A673 (cell line): ENCODE measurements around the gene PSPN. TPM values are rescaled to one million over a fixed set of nuclear protein-coding genes. Genes with fewer than 3 reads are reported as not detected.

Experiments
- BruUV-seq: library from RNA; stranded (reverse); fragments of 400-500 nt; replicated peaks from 2 replicates; lab custom pipeline; 2021; lab: Mats Ljungman, UMichigan
- CTCF ChIA-PET: fragments of 300-600 bp; sonication (Branson Sonifier 250); formaldehyde crosslinking; loops from one replicate; lab custom pipeline; 2022; ENCODE audit warnings: antibody characterized with exemption; lab: Charles Lee
- POLR2A ChIA-PET: fragments of 300-600 bp; sonication (Branson Sonifier 250); formaldehyde crosslinking; loops from one replicate; lab custom pipeline; 2022; ENCODE audit warnings: antibody characterized with exemption; ENCODE audit not compliant: low non-redundant PET; lab: Charles Lee
- DNase-seq: peaks from one replicate; pipeline ENCODE4 v3.0.0-alpha.2; 2015; ENCODE audit warnings: low spot score
- H3K27ac ChIP-seq: fragments of 200-600 bp; sonication (generic); 2 replicates; pipeline ENCODE4 v1.5.1; 2016; ENCODE audit warnings: mixed run types, low read depth, mild to moderate bottlenecking, mixed read lengths, antibody characterized with exemption, low read length; ENCODE audit not compliant: poor library complexity, severe bottlenecking
- H3K27me3 ChIP-seq: fragments of 200-600 bp; sonication (generic); replicated peaks from 2 replicates; pipeline ENCODE4 v1.6.1; 2017; ENCODE audit warnings: mixed run types, low read depth, mild to moderate bottlenecking, mixed read lengths, antibody characterized with exemption, low read length; ENCODE audit not compliant: insufficient read depth, poor library complexity
- H3K36me3 ChIP-seq: fragments of 200-600 bp; sonication (generic); 2 replicates; pipeline ENCODE4 v1.6.1; 2016; ENCODE audit warnings: mixed run types, mild to moderate bottlenecking, mixed read lengths, antibody characterized with exemption, low read length; ENCODE audit not compliant: insufficient read depth, poor library complexity, severe bottlenecking
- H3K4me1 ChIP-seq: fragments of 200-600 bp; sonication (generic); 2 replicates; pipeline ENCODE4 v1.6.1; 2017; ENCODE audit warnings: mixed run types, mild to moderate bottlenecking, mixed read lengths, antibody characterized with exemption, low read length; ENCODE audit not compliant: insufficient read depth, poor library complexity, severe bottlenecking
- H3K4me3 ChIP-seq: fragments of 200-600 bp; sonication (generic); 2 replicates; pipeline ENCODE4 v1.5.1; 2016; ENCODE audit warnings: low read depth, mixed run types, mild to moderate bottlenecking, mixed read lengths, low read length; ENCODE audit not compliant: poor library complexity, severe bottlenecking
- H3K9me3 ChIP-seq: fragments of 200-600 bp; sonication (generic); 2 replicates; pipeline ENCODE4 v1.6.1; 2016; ENCODE audit warnings: mixed run types, low read depth, mild to moderate bottlenecking, mixed read lengths, antibody characterized with exemption, low read length; ENCODE audit not compliant: poor library complexity, severe bottlenecking
- EZH2 ChIP-seq: fragments of 200-600 bp; sonication (generic); IDR thresholded peaks from 2 replicates; pipeline ENCODE4 v1.6.1; 2017; ENCODE audit warnings: borderline replicate concordance, low read depth, mild to moderate bottlenecking, mixed read lengths, antibody characterized with exemption, low read length; ENCODE audit not compliant: poor library complexity, severe bottlenecking
- intact Hi-C: fragments of 100-400 bp; cut with micrococcal nuclease; formaldehyde crosslinking; loops from one replicate; pipeline ENCODE4 v1.10.0; 2022; ENCODE audit not compliant: unreplicated experiment
- total RNA-seq: library from RNA; stranded (reverse); gene quantifications from 2 replicates; pipeline ENCODE4 v1.2.3, GENCODE V29; 2021
- TF ChIP-seq, protein P1 (sequence below): fragments of 300-800, 200-600 bp; sonication (generic); conservative IDR thresholded peaks from 2 replicates; pipeline ENCODE4 v1.5.1; 2017; ENCODE audit warnings: low read depth, mild to moderate bottlenecking, antibody characterized with exemption, low read length, moderate library complexity, mixed read lengths

The PSPN gene
- total RNA-seq, 1 experiment from 2014 or later: 3.4 TPM

DNA sequence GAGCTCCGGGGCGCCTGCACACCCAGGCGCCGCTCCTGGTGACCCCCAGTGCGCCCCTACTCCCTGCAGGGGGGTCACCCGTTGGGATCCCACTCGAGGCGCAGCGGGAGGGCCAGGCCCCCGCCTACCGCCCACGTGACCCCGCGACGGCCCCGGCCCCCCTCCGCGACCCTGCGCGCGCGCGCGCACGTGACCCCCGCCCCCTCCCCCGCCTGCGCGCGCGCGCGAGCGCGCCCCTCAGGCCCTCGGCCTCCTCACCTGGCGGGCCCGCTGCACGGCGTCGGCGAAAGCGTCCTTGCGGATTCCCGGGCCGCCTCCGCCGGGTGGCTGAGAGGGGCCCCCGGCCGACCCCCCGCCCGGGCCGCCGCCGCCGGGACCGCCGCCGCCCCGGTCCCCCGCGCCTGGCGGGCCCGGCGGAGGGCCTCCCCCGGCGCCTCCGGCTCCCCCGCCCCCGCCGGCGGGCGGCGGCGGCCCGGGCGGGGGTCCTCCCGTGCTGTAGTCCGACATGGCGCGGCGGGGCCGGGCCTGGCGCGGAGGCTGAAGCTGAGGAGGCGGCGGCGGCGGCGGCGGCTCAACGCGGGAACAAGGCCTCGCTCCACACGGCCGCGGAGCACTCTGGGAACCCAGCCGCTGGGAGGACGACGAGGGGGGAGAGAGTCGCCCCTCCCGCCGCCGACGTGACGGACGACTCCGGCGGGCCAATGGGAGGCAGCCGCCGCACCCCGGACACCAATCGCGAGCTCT is 48.6 kb upstream of the PSPN start, which contains the start of gene KHSRP:
KHSRP (minus strand) TSS at position 617 of the 744 bp plus-strand sequence; CDS start at position 507, 110 bp downstream.
- H3K4me3 ChIP-seq: peak within 1 kb of the TSS; percentile 99
- intact Hi-C loops: loop anchor here (5.0 kb wide), 1 partner anchor 52 kb away; the partner anchor contains the start of gene ALKBH7
- no peaks in the 10 kb centered on the region for H3K9me3 ChIP-seq
- peaks cover 14% of the 10 kb centered on the region for H3K4me1 ChIP-seq
- no TSS peak for BruUV-seq
- TF ChIP-seq, protein P1, sequence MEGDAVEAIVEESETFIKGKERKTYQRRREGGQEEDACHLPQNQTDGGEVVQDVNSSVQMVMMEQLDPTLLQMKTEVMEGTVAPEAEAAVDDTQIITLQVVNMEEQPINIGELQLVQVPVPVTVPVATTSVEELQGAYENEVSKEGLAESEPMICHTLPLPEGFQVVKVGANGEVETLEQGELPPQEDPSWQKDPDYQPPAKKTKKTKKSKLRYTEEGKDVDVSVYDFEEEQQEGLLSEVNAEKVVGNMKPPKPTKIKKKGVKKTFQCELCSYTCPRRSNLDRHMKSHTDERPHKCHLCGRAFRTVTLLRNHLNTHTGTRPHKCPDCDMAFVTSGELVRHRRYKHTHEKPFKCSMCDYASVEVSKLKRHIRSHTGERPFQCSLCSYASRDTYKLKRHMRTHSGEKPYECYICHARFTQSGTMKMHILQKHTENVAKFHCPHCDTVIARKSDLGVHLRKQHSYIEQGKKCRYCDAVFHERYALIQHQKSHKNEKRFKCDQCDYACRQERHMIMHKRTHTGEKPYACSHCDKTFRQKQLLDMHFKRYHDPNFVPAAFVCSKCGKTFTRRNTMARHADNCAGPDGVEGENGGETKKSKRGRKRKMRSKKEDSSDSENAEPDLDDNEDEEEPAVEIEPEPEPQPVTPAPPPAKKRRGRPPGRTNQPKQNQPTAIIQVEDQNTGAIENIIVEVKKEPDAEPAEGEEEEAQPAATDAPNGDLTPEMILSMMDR: no peak
- TF ChIP-seq EZH2: no peak
- DNase-seq: peak; percentile 42
- POLR2A ChIA-PET: interaction anchor here (0.6 kb wide), 1 partner anchor 10 kb away, joined by 3 read pairs; no protein-coding TSS in a partner anchor
- H3K36me3 ChIP-seq: peaks cover 35% of the 10 kb centered on the region
- CTCF ChIA-PET: no interaction called here
- H3K27ac ChIP-seq: peak within 1 kb of the TSS; percentile 86
- no peaks in the 10 kb centered on the region for H3K27me3 ChIP-seq

DNA sequence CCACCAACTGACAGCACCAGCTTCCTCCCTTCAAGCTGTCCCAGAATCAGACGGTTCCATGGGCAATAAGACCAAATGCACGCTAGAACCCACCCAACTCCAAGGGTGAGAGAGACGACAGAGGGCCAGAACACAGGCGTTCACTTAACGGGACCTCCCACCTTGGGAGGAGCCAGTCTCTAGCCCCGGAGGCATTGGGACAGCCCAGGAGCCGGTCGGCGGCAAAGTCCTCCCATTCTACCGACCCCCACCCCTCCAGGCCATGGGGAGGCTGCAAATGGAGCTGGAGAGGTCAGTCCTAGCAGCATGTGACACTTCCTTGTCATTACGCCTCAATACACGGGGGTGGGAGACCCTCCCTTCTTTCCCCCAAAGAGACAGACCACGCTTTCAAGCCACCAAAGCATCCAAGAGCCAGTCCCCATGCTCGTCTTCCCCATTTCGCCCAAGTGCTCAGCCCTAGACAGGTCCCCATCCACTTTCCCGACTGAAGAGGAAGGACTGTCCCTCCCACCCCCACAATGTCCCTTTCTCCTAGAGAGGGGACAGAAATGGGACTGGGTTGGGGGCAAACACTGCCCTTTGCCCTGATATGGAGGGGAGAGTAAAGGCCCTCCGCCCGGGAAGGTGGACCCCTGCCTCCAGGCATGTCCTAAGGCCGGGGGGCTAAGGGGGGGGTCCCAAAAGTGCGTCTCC is 47.9 kb upstream of the PSPN start:
- TF ChIP-seq, protein P1: no peak
- no peak for TF ChIP-seq EZH2
- Histone ChIP-seq H3K4me3 (peak overlapping the region; percentile 99), H3K27ac (peak overlapping the region; percentile 86), H3K9me3 (no peaks in the 10 kb centered on the region), H3K4me1 (peaks cover 14% of the 10 kb centered on the region), H3K36me3 (peaks cover 43% of the 10 kb centered on the region), H3K27me3 (no peaks in the 10 kb centered on the region)
- ChIA-PET POLR2A (no interaction called here), CTCF (no interaction called here)
- BruUV-seq: TSS peak; percentile 43
- DNase-seq: peak; percentile 61
- intact Hi-C loops: loop anchor here (5.0 kb wide), 1 partner anchor 51 kb away; the partner anchor contains the start of gene ALKBH7

DNA sequence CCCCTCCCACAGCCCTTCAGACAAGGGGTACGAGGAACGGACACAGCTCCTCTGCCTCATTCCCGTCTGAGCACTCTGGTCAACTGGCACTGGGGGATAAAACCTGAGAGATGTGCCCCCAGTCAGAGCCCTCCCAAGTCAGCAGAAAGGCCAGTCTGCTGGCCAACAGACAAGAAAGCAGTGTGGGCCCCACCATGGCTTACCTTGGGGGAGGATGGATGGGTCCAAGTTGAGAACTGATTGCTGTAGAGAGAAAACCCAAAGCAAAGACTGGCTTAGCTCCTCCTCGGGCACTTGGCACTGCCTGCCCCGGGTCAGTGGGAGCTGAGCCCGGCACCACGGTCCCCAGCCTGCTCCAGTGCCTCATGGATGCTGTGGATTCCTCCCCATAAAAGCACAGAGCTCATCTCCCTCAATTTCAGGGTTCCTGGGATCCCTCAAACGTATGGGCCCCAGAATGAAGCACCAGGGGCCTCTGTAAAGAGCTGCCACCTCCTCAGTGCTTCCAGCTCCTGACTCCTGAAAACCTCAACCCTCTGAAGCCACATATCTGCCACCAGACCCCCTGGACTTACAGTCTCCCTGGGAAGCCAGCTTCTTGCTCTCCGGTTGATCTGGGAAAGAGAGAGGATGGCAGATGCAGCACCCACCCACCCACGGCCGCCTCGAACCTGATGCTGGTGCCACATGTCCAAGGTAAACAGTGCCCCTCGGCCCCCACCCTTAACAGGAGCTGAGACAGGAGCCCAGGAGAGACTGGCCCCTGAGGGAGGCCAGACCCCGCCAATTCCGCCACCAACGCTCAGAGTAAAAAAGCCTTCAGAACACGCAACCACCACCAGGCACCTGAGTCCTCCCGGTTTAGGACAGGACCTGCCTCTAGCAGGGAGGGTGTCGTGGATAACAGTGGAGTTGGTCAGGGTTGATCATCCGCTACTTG is 45.6 kb upstream of the PSPN start:
- CTCF ChIA-PET: no interaction called here
- no peaks in the 10 kb centered on the region for H3K27me3 ChIP-seq

More for the DNA sequence above, 45.6 kb upstream of the PSPN start:
- peaks cover 66% of the 10 kb centered on the region for H3K36me3 ChIP-seq
- POLR2A ChIA-PET: no interaction called here
- TF ChIP-seq, protein P1: no peak
- TF ChIP-seq EZH2: no peak
- H3K27ac ChIP-seq: peak overlapping the region; percentile 52
- no peak overlapping the region for H3K4me3 ChIP-seq
- no peak for DNase-seq
- no TSS peak for BruUV-seq
- H3K9me3 ChIP-seq: no peaks in the 10 kb centered on the region
- H3K4me1 ChIP-seq: peaks cover 14% of the 10 kb centered on the region
- intact Hi-C loops: loop anchor here (5.0 kb wide), 1 partner anchor 49 kb away; the partner anchor contains the start of gene ALKBH7
